ENCODE measurements around the gene FOXA1.

FOXA1 gene

GRCh38 chr14:37596790-37597472, 1.9 kb upstream of the FOXA1 start:
- H3K9me3 Mint-ChIP-seq: peaks cover 3% of the 10 kb centered on the region
- peaks cover 83% of the 10 kb centered on the region for H3K27me3 Mint-ChIP-seq
- H3K4me3 Mint-ChIP-seq: no peak overlapping the region
- H3K4me1 Mint-ChIP-seq (ENCODE audit: low read depth): peaks cover 33% of the 10 kb centered on the region
- no peak overlapping the region for H3K27ac Mint-ChIP-seq
- H3K36me3 Mint-ChIP-seq (ENCODE audit: low read depth): peaks cover 17% of the 10 kb centered on the region

GRCh38 chr14:37595809-37596621, 966 bp upstream of the FOXA1 start:
- H3K27me3 Mint-ChIP-seq: peaks cover 81% of the 10 kb centered on the region
- peaks cover 18% of the 10 kb centered on the region for H3K36me3 Mint-ChIP-seq (ENCODE audit: low read depth)
- peaks cover 33% of the 10 kb centered on the region for H3K4me1 Mint-ChIP-seq (ENCODE audit: low read depth)
- peak overlapping the region; percentile 82 for H3K27ac Mint-ChIP-seq
- peak overlapping the region; percentile 76 for H3K4me3 Mint-ChIP-seq
- H3K9me3 Mint-ChIP-seq: peaks cover 3% of the 10 kb centered on the region

GRCh38 chr14:37594238-37594970, 645 bp downstream of the FOXA1 start:
- H3K4me3 Mint-ChIP-seq: peak overlapping the region; percentile 69
- H3K36me3 Mint-ChIP-seq (ENCODE audit: low read depth): peaks cover 22% of the 10 kb centered on the region
- H3K27me3 Mint-ChIP-seq: peaks cover 81% of the 10 kb centered on the region
- peaks cover 30% of the 10 kb centered on the region for H3K4me1 Mint-ChIP-seq (ENCODE audit: low read depth)
- peaks cover 3% of the 10 kb centered on the region for H3K9me3 Mint-ChIP-seq
- H3K27ac Mint-ChIP-seq: peak overlapping the region; percentile 79

- H3K4me3 Mint-ChIP-seq: peak overlapping the region; percentile 69
- no peak overlapping the region for H3K27ac Mint-ChIP-seq
- peaks cover 81% of the 10 kb centered on the region for H3K27me3 Mint-ChIP-seq
- H3K4me1 Mint-ChIP-seq (ENCODE audit: low read depth): peaks cover 25% of the 10 kb centered on the region
- H3K36me3 Mint-ChIP-seq (ENCODE audit: low read depth): peaks cover 16% of the 10 kb centered on the region
- peaks cover 3% of the 10 kb centered on the region for H3K9me3 Mint-ChIP-seq
These were observed 1.4 kb downstream of the FOXA1 start for GRCh38 chr14:37593511-37594237.

- H3K36me3 Mint-ChIP-seq (ENCODE audit: low read depth): peaks cover 16% of the 10 kb centered on the region
- H3K4me3 Mint-ChIP-seq: no peak overlapping the region
- H3K27ac Mint-ChIP-seq: no peak overlapping the region
- H3K27me3 Mint-ChIP-seq: peaks cover 80% of the 10 kb centered on the region
- H3K4me1 Mint-ChIP-seq (ENCODE audit: low read depth): peaks cover 24% of the 10 kb centered on the region
- peaks cover 3% of the 10 kb centered on the region for H3K9me3 Mint-ChIP-seq
These were observed 2.3 kb downstream of the FOXA1 start for GRCh38 chr14:37592482-37593408.

- Mint-ChIP-seq H3K9me3 (peaks cover 3% of the 10 kb centered on the region), H3K4me3 (no peak overlapping the region), H3K36me3 (ENCODE audit: low read depth) (peaks cover 19% of the 10 kb centered on the region), H3K4me1 (ENCODE audit: low read depth) (peaks cover 19% of the 10 kb centered on the region), H3K27ac (no peak overlapping the region), H3K27me3 (peaks cover 80% of the 10 kb centered on the region)
These were observed 3.0 kb downstream of the FOXA1 start for GRCh38 chr14:37591941-37592481.

GRCh38 chr14:37591311-37591940, 3.6 kb downstream of the FOXA1 start:
- peaks cover 3% of the 10 kb centered on the region for H3K9me3 Mint-ChIP-seq
- H3K27me3 Mint-ChIP-seq: peaks cover 78% of the 10 kb centered on the region
- peak overlapping the region; percentile 71 for H3K27ac Mint-ChIP-seq
- peaks cover 15% of the 10 kb centered on the region for H3K4me1 Mint-ChIP-seq (ENCODE audit: low read depth)
- H3K36me3 Mint-ChIP-seq (ENCODE audit: low read depth): peaks cover 21% of the 10 kb centered on the region
- H3K4me3 Mint-ChIP-seq: peak overlapping the region; percentile 23

GRCh38 chr14:37590428-37591139, 4.5 kb downstream of the FOXA1 start:
- peaks cover 3% of the 10 kb centered on the region for H3K9me3 Mint-ChIP-seq
- peaks cover 7% of the 10 kb centered on the region for H3K4me1 Mint-ChIP-seq (ENCODE audit: low read depth)
- peak overlapping the region; percentile 71 for H3K27ac Mint-ChIP-seq
- peaks cover 80% of the 10 kb centered on the region for H3K27me3 Mint-ChIP-seq
- H3K36me3 Mint-ChIP-seq (ENCODE audit: low read depth): peaks cover 21% of the 10 kb centered on the region
- no peak overlapping the region for H3K4me3 Mint-ChIP-seq

GRCh38 chr14:37589715-37590427, 5.2 kb downstream of the FOXA1 start:
- Mint-ChIP-seq H3K36me3 (ENCODE audit: low read depth) (peaks cover 21% of the 10 kb centered on the region), H3K9me3 (peaks cover 3% of the 10 kb centered on the region), H3K4me3 (no peak overlapping the region), H3K4me1 (ENCODE audit: low read depth) (peaks cover 5% of the 10 kb centered on the region), H3K27ac (no peak overlapping the region), H3K27me3 (peaks cover 84% of the 10 kb centered on the region)

GRCh38 chr14:37588956-37589714, 5.9 kb downstream of the FOXA1 start:
- Mint-ChIP-seq H3K4me3 (no peak overlapping the region), H3K9me3 (peaks cover 3% of the 10 kb centered on the region), H3K36me3 (ENCODE audit: low read depth) (peaks cover 19% of the 10 kb centered on the region), H3K4me1 (ENCODE audit: low read depth) (peaks cover 2% of the 10 kb centered on the region), H3K27me3 (peaks cover 84% of the 10 kb centered on the region), H3K27ac (no peak overlapping the region)

- Mint-ChIP-seq H3K4me3 (no peak overlapping the region), H3K36me3 (ENCODE audit: low read depth) (peaks cover 16% of the 10 kb centered on the region), H3K9me3 (peaks cover 3% of the 10 kb centered on the region)
These were observed 6.4 kb downstream of the FOXA1 start for GRCh38 chr14:37588667-37588955.

More at GRCh38 chr14:37588667-37588955, 6.4 kb downstream of the FOXA1 start:
- Mint-ChIP-seq H3K27me3 (peaks cover 78% of the 10 kb centered on the region), H3K27ac (no peak overlapping the region), H3K4me1 (ENCODE audit: low read depth) (no peaks in the 10 kb centered on the region)
